Measurements from ENCODE around the gene CGN.
"Not testable (repeated sequence)": the region's sequence is repeated elsewhere in the genome, so short reads cannot be mapped to it uniquely, and the experiment has no call there.

Gene CGN

GRCh38 chr1:151502035-151502700 is 9.0 kb upstream of the CGN start:
- no peak for DNase-seq

GRCh38 chr1:151502859-151503780 is 8.1 kb upstream of the CGN start:
- no peak for DNase-seq

GRCh38 chr1:151504252-151504651 is 6.9 kb upstream of the CGN start:
- no peak for DNase-seq

- no peak for DNase-seq
Observed at GRCh38 chr1:151504759-151505158, 6.4 kb upstream of the CGN start.

GRCh38 chr1:151508833-151509232 is 2.4 kb upstream of the CGN start:
- DNase-seq = no peak

GRCh38 chr1:151509350-151510019 is 1.7 kb upstream of the CGN start:
- DNase-seq = no peak

- no peak for DNase-seq
Observed at GRCh38 chr1:151510020-151510405, 1.2 kb upstream of the CGN start.

- no peak for DNase-seq
Observed at GRCh38 chr1:151510614-151510956, 602 bp upstream of the CGN start.

GRCh38 chr1:151511636-151512215 is 539 bp downstream of the CGN start:
- peak; percentile 49 for DNase-seq

- no peak for DNase-seq
Observed at GRCh38 chr1:151512326-151512725, 1.1 kb downstream of the CGN start.

- DNase-seq = no peak
Observed at GRCh38 chr1:151512801-151513625, 1.8 kb downstream of the CGN start.

GRCh38 chr1:151513626-151514121 is 2.5 kb downstream of the CGN start:
- peak; percentile 41 for DNase-seq

- DNase-seq = no peak
Observed at GRCh38 chr1:151514366-151514765, 3.2 kb downstream of the CGN start.

GRCh38 chr1:151515265-151515664 is 4.1 kb downstream of the CGN start:
- DNase-seq = no peak

GRCh38 chr1:151516031-151516511 is 4.9 kb downstream of the CGN start:
- DNase-seq = no peak

GRCh38 chr1:151518431-151518830 is 7.2 kb downstream of the CGN start:
- no peak for DNase-seq

GRCh38 chr1:151518936-151519335 is 7.7 kb downstream of the CGN start:
- DNase-seq = no peak

- no peak for DNase-seq
Observed at GRCh38 chr1:151519667-151520066, 8.5 kb downstream of the CGN start.

GRCh38 chr1:151520359-151520758 is 9.2 kb downstream of the CGN start:
- DNase-seq = no peak

GRCh38 chr1:151522427-151522826 is 11.2 kb downstream of the CGN start:
- not testable (repeated sequence) for DNase-seq

GRCh38 chr1:151523326-151523725 is 12.1 kb downstream of the CGN start:
- no peak for DNase-seq

GRCh38 chr1:151524736-151525135 is 13.5 kb downstream of the CGN start:
- no peak for DNase-seq
